Chondrocyte (in vitro differentiated cells): ENCODE measurements around the gene FADD. TPM values are rescaled to one million over a fixed set of nuclear protein-coding genes. Genes with fewer than 3 reads are reported as not detected.

Experiments
- DNase-seq: peaks from one replicate; pipeline ENCODE4 v3.0.0; 2021; ENCODE audit warnings: mixed read lengths, low spot score
- H3K27ac Mint-ChIP-seq: one replicate; pipeline ENCODE4 v1.8.0; 2021; ENCODE audit warnings: mild to moderate bottlenecking, moderate library complexity, mixed read lengths; ENCODE audit not compliant: unreplicated experiment
- H3K27me3 Mint-ChIP-seq: 2 replicates; pipeline ENCODE4 v1.8.0; 2021; ENCODE audit warnings: low read depth, mixed read lengths
- H3K36me3 Mint-ChIP-seq: 2 replicates; pipeline ENCODE4 v1.8.0; 2021; ENCODE audit warnings: low read depth, mixed read lengths
- H3K4me1 Mint-ChIP-seq: 2 replicates; pipeline ENCODE4 v1.8.0; 2021; ENCODE audit warnings: low read depth, mild to moderate bottlenecking, mixed read lengths
- H3K4me3 Mint-ChIP-seq: one replicate; pipeline ENCODE4 v1.8.0; 2021; ENCODE audit warnings: mild to moderate bottlenecking, moderate library complexity, mixed read lengths; ENCODE audit not compliant: unreplicated experiment
- H3K9me3 Mint-ChIP-seq: 2 replicates; pipeline ENCODE4 v1.8.0; 2021; ENCODE audit warnings: low read depth, mixed read lengths
- total RNA-seq: library from RNA; stranded (reverse); gene quantifications from 3 replicates; pipeline ENCODE4 v1.2.1, GENCODE V29; 2021
- TF ChIP-seq, protein P1 (sequence below): fragments of 200-600 bp; sonication (generic); IDR thresholded peaks from 2 replicates; pipeline ENCODE4 v1.5.0; 2021; ENCODE audit warnings: antibody characterized with exemption, mild to moderate bottlenecking, moderate library complexity

FADD gene
- total RNA-seq, 1 donor from 2014 or later, result 26.8 TPM

DNA sequence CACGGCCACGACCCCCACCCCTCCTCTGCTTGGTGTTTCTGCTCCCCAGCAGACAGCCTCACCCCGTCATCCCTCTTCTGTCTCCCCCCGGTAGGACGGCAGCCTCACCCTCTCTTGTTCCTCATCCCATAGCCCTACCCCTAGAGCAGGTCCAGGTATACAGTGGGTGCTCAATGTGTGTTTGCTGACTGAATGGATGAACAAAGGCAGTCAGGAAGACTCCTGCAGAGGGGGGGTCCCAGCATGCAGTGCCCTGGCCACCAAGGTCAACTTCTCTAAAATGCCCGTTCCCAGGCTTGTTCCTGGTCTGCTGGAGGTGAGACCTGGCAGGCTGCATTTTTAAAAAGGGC is 34.7 kb upstream of the FADD start:
- H3K9me3 Mint-ChIP-seq, result no peaks in the 10 kb centered on the region
- DNase-seq, result no peak
- TF ChIP-seq, protein P1, sequence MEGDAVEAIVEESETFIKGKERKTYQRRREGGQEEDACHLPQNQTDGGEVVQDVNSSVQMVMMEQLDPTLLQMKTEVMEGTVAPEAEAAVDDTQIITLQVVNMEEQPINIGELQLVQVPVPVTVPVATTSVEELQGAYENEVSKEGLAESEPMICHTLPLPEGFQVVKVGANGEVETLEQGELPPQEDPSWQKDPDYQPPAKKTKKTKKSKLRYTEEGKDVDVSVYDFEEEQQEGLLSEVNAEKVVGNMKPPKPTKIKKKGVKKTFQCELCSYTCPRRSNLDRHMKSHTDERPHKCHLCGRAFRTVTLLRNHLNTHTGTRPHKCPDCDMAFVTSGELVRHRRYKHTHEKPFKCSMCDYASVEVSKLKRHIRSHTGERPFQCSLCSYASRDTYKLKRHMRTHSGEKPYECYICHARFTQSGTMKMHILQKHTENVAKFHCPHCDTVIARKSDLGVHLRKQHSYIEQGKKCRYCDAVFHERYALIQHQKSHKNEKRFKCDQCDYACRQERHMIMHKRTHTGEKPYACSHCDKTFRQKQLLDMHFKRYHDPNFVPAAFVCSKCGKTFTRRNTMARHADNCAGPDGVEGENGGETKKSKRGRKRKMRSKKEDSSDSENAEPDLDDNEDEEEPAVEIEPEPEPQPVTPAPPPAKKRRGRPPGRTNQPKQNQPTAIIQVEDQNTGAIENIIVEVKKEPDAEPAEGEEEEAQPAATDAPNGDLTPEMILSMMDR, result no peak
- H3K27ac Mint-ChIP-seq, result no peak overlapping the region
- no peak overlapping the region for H3K4me3 Mint-ChIP-seq
- no peaks in the 10 kb centered on the region for H3K36me3 Mint-ChIP-seq
- peaks cover 33% of the 10 kb centered on the region for H3K27me3 Mint-ChIP-seq
- H3K4me1 Mint-ChIP-seq, result no peaks in the 10 kb centered on the region

DNA sequence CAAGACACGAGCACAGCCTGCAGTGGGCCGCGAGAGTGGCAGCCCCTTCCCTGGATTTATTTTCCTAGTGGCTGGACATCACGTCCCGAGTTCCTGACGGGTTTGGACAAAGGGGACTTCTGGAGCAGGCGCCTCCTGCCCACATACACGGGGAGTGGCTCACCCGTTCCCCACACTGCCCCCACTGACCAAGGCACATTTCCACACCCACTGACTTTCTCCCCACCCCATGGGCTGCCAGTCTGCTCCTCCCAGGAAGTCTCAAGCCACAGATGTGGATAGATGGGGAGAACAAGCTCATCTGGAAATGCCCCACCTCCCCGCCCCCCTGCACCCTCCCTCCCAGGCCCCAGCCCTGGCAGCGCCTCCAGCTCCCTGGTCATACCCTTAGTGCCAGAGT is 34.0 kb upstream of the FADD start:
- H3K27me3 Mint-ChIP-seq, result peaks cover 30% of the 10 kb centered on the region
- no peaks in the 10 kb centered on the region for H3K4me1 Mint-ChIP-seq
- no peak overlapping the region for H3K4me3 Mint-ChIP-seq
- TF ChIP-seq, protein P1, result no peak
- no peaks in the 10 kb centered on the region for H3K36me3 Mint-ChIP-seq
- H3K27ac Mint-ChIP-seq, result no peak overlapping the region
- no peak for DNase-seq
- no peaks in the 10 kb centered on the region for H3K9me3 Mint-ChIP-seq

DNA sequence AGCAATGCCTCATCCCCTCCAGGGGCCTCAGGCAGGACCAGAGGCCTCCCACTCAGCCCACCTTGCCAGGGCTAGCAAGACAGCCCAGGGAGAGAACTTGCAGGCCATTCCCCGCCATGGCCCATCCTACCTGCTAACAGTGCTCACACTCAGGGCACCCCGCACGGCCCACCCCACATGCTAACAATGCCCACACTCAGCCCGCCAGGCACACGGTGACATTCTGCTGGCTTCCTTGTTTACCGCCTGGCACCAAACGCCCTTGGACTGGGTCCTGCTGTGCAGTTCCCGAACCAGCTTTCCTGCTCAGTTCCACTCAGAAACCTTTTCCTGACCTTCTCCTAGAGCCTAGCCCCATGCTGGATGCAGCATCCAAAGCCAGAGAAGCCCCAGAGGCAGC is 33.5 kb upstream of the FADD start:
- no peak overlapping the region for H3K27ac Mint-ChIP-seq
- peaks cover 27% of the 10 kb centered on the region for H3K27me3 Mint-ChIP-seq
- H3K4me1 Mint-ChIP-seq, result no peaks in the 10 kb centered on the region
- DNase-seq, result no peak
- no peak overlapping the region for H3K4me3 Mint-ChIP-seq
- no peaks in the 10 kb centered on the region for H3K9me3 Mint-ChIP-seq
- H3K36me3 Mint-ChIP-seq, result no peaks in the 10 kb centered on the region
- TF ChIP-seq, protein P1, result no peak

DNA sequence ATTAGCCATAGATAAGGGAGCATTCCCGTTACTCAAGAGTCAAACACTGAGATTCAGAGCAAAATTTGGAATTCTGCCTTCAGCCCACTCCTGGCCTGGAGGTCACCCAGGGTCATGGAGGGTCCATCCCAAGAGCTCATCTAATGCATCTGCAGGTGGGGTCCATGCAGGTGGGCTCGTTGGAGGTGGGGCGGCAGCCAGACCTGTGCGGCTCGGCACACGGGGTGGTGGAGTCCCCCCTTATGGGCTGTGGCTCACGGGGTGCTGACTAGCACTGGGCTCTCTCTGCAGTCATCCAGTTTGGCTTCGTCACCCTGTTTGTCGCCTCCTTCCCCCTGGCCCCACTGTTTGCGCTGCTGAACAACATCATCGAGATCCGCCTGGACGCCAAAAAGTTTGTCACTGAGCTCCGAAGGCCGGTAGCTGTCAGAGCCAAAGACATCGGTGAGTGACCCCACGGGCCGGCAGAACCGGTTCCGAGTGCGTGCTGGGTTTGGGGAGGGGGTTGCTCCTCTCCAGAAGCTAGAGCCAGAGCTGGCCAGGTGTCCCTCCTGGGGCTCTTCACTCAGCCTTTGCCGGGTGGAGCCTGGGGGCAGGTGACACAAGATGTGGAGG is 32.4 kb upstream of the FADD start:
- no peaks in the 10 kb centered on the region for H3K36me3 Mint-ChIP-seq

DNA sequence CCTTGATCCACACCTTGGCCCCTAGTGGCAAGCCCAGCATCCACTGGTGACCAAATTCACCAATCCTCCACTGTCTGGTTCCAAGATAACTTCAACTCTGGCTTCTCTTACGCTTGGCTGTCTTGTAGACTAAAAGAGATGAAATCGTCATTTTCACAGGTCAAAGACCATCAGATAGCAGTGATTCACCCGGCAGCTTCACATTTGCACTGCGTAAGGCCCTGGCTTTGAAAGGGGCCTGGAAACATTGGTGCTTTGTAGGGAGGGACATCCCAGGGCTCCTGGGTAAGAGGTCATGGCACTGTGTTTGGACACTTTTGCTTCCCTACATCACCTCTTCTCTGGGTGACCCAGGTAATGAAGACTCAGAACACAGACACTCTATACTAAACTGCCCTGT is 30.1 kb upstream of the FADD start:
- H3K9me3 Mint-ChIP-seq, result no peaks in the 10 kb centered on the region
- H3K4me1 Mint-ChIP-seq, result no peaks in the 10 kb centered on the region
- H3K27me3 Mint-ChIP-seq, result peaks cover 12% of the 10 kb centered on the region
- DNase-seq, result no peak
- TF ChIP-seq, protein P1, result no peak
- no peaks in the 10 kb centered on the region for H3K36me3 Mint-ChIP-seq
- no peak overlapping the region for H3K27ac Mint-ChIP-seq
- H3K4me3 Mint-ChIP-seq, result no peak overlapping the region

More for the DNA sequence above, 32.4 kb upstream of the FADD start:
- TF ChIP-seq, protein P1, result no peak
- Mint-ChIP-seq H3K4me1 (no peaks in the 10 kb centered on the region), H3K9me3 (no peaks in the 10 kb centered on the region), H3K4me3 (no peak overlapping the region), H3K27ac (no peak overlapping the region), H3K27me3 (peaks cover 25% of the 10 kb centered on the region)
- DNase-seq, result no peak
